RPMI7951 (cell line): ENCODE measurements around the gene HLA-DQA1. TPM values are rescaled to one million over a fixed set of nuclear protein-coding genes. Genes with fewer than 3 reads are reported as not detected.
"Not testable (repeated sequence)": the region's sequence is repeated elsewhere in the genome, so short reads cannot be mapped to it uniquely, and the experiment has no call there.

Experiments
- DNase-seq: peaks from one replicate; pipeline ENCODE4 v3.0.0-alpha.2; 2012; ENCODE audit warnings: low read depth
- total RNA-seq: library from RNA; depleted of rRNA; stranded (reverse); fragments of >200 nt; shearing (Covaris generic); gene quantifications from 2 replicates; pipeline ENCODE4 v1.2.3, GENCODE V29; 2014; rRNA removed

The HLA-DQA1 gene
- not detected in 2 replicates for total RNA-seq

- DNase-seq, result no peak
Observed at GRCh38 chr6:32637219-32637880, at the start of gene HLA-DQA1. HLA-DQA1 (plus strand) TSS chr6:32637406; CDS start chr6:32637459, 53 bp downstream.

GRCh38 chr6:32588156-32588555, 49.0 kb upstream of the HLA-DQA1 start:
- DNase-seq, result no peak

- peak; percentile 25 for DNase-seq
Observed at GRCh38 chr6:32589596-32590449, 47.4 kb upstream of the HLA-DQA1 start, which contains the start of gene HLA-DRB1. HLA-DRB1 (minus strand) TSS chr6:32589848; CDS start chr6:32589742, 106 bp downstream.

GRCh38 chr6:32590713-32591112, 46.5 kb upstream of the HLA-DQA1 start:
- DNase-seq, result not testable (repeated sequence)

GRCh38 chr6:32597024-32597423, 40.2 kb upstream of the HLA-DQA1 start:
- no peak for DNase-seq

- no peak for DNase-seq
Observed at GRCh38 chr6:32602383-32602782, 34.8 kb upstream of the HLA-DQA1 start.

- DNase-seq, result no peak
Observed at GRCh38 chr6:32603222-32603621, 34.0 kb upstream of the HLA-DQA1 start.

- no peak for DNase-seq
Observed at GRCh38 chr6:32603888-32604287, 33.3 kb upstream of the HLA-DQA1 start.

- DNase-seq, result no peak
Observed at GRCh38 chr6:32604434-32604877, 32.8 kb upstream of the HLA-DQA1 start.

- DNase-seq, result no peak
Observed at GRCh38 chr6:32607263-32607987, 29.8 kb upstream of the HLA-DQA1 start.

GRCh38 chr6:32607988-32608298, 29.3 kb upstream of the HLA-DQA1 start:
- no peak for DNase-seq

GRCh38 chr6:32608362-32608761, 28.8 kb upstream of the HLA-DQA1 start:
- DNase-seq, result no peak

GRCh38 chr6:32609391-32609730, 27.8 kb upstream of the HLA-DQA1 start:
- no peak for DNase-seq

- peak; percentile 87 for DNase-seq
Observed at GRCh38 chr6:32609731-32610640, 27.2 kb upstream of the HLA-DQA1 start.

- no peak for DNase-seq
Observed at GRCh38 chr6:32610682-32611296, 26.4 kb upstream of the HLA-DQA1 start.

- DNase-seq, result no peak
Observed at GRCh38 chr6:32613475-32613874, 23.7 kb upstream of the HLA-DQA1 start.

GRCh38 chr6:32614366-32615081, 22.7 kb upstream of the HLA-DQA1 start:
- DNase-seq, result no peak

- no peak for DNase-seq
Observed at GRCh38 chr6:32615885-32616532, 21.2 kb upstream of the HLA-DQA1 start.

- no peak for DNase-seq
Observed at GRCh38 chr6:32617751-32618150, 19.5 kb upstream of the HLA-DQA1 start.

GRCh38 chr6:32621372-32621771, 15.8 kb upstream of the HLA-DQA1 start:
- DNase-seq, result no peak
